RWPE1 (cell line): ENCODE measurements around the gene VPS11.

Source experiments
- CTCF ChIA-PET: fragments of 350-600 bp; sonication (Branson Sonifier 250); formaldehyde crosslinking; extraction: SDS; loops from one replicate; lab custom pipeline; 2021; lab: Yijun Ruan, JAX
- POLR2A ChIA-PET: fragments of 400-600 bp; formaldehyde crosslinking; extraction: SDS; loops from one replicate; lab custom pipeline; 2020; ENCODE audit warnings: antibody characterized with exemption; ENCODE audit not compliant: low non-redundant PET; lab: Yijun Ruan, JAX
- DNase-seq: peaks from one replicate; pipeline ENCODE4 v3.0.0; 2012; ENCODE audit warnings: low spot score
- H3K27ac ChIP-seq: fragments of 450-650 bp; 2 replicates; pipeline ENCODE4 v1.5.1; 2017
- CTCF ChIP-seq: fragments of 450-650 bp; conservative IDR thresholded peaks from 2 replicates; pipeline ENCODE4 v1.5.1; 2017; ENCODE audit warnings: low read depth, mild to moderate bottlenecking

VPS11 gene

GRCh38 chr11:119028346-119029068 lies 39.1 kb upstream of the VPS11 start:
- ChIA-PET CTCF (no interaction called here), POLR2A (no interaction called here)
- H3K27ac ChIP-seq: peak overlapping the region; percentile 81
- no peak for DNase-seq
- TF ChIP-seq CTCF: no peak

GRCh38 chr11:119029069-119029339 lies 38.6 kb upstream of the VPS11 start:
- ChIA-PET CTCF (no interaction called here), POLR2A (no interaction called here)
- peak overlapping the region; percentile 81 for H3K27ac ChIP-seq
- TF ChIP-seq CTCF: no peak
- no peak for DNase-seq

- DNase-seq: no peak
- ChIA-PET POLR2A (no interaction called here), CTCF (no interaction called here)
Observed at GRCh38 chr11:119029340-119030028, 38.1 kb upstream of the VPS11 start.

GRCh38 chr11:119030029-119030328 lies 37.6 kb upstream of the VPS11 start:
- ChIA-PET CTCF (interaction anchor here (0.7 kb wide), 1 partner anchor 11 kb away, joined by 4 read pairs; the partner anchor contains the start of gene TRAPPC4), POLR2A (no interaction called here)
- TF ChIP-seq CTCF: no peak
- H3K27ac ChIP-seq: peak overlapping the region; percentile 81
- no peak for DNase-seq

More at GRCh38 chr11:119029340-119030028, 38.1 kb upstream of the VPS11 start:
- TF ChIP-seq CTCF: no peak
- peak overlapping the region; percentile 81 for H3K27ac ChIP-seq

- CTCF ChIA-PET: interaction anchor here (0.7 kb wide), 1 partner anchor 12 kb away, joined by 4 read pairs; the partner anchor contains the start of gene TRAPPC4
Observed at GRCh38 chr11:119030329-119031047, 37.1 kb upstream of the VPS11 start, which contains the start of gene SLC37A4. SLC37A4 (minus strand) TSS chr11:119030877.

More at GRCh38 chr11:119030329-119031047, 37.1 kb upstream of the VPS11 start, which contains the start of gene SLC37A4:
- DNase-seq: peak; percentile 97
- H3K27ac ChIP-seq: peak within 1 kb of the TSS; percentile 81
- TF ChIP-seq CTCF: peak; percentile 92; the same call in 1 of the 2 replicates
- POLR2A ChIA-PET: no interaction called here
